Immature natural killer cell (primary cell): ENCODE results near the gene SVBP. TPM values are rescaled to one million over a fixed set of nuclear protein-coding genes. Genes with fewer than 3 reads are reported as not detected.

Experiments used
- DNase-seq, 3 donors: peaks; one replicate each; pipeline ENCODE4 v3.0.0; 2022; ENCODE audit warnings: mixed read lengths in 1 of 3
- H3K27ac Mint-ChIP-seq, 6 donors: one replicate each; pipeline ENCODE4 v1.8.0; 2020; ENCODE audit warnings: mixed read lengths in 6 of 6, mild to moderate bottlenecking in 5 of 6, inconsistent platforms in 4 of 6, moderate library complexity in 3 of 6
- H3K27me3 Mint-ChIP-seq, 3 donors: one replicate each; pipeline ENCODE4 v1.8.0; 2020 to 2021; ENCODE audit warnings: low read depth in 3 of 3, mild to moderate bottlenecking in 3 of 3, mixed read lengths in 3 of 3, moderate library complexity in 3 of 3, inconsistent platforms in 1 of 3
- H3K36me3 Mint-ChIP-seq, 3 donors: one replicate each; pipeline ENCODE4 v1.8.0; 2020; ENCODE audit warnings: mixed read lengths in 3 of 3, inconsistent platforms in 2 of 3, mild to moderate bottlenecking in 2 of 3
- H3K4me1 Mint-ChIP-seq, 2 donors: one replicate each; pipeline ENCODE4 v1.8.0; 2020; ENCODE audit warnings: inconsistent platforms in 2 of 2, mild to moderate bottlenecking in 2 of 2, mixed read lengths in 2 of 2, moderate library complexity in 1 of 2
- H3K4me3 Mint-ChIP-seq, 5 donors: one replicate each; pipeline ENCODE4 v1.8.0; 2020; ENCODE audit warnings: mild to moderate bottlenecking in 5 of 5, mixed read lengths in 5 of 5, inconsistent platforms in 3 of 5, moderate library complexity in 3 of 5
- H3K9me3 Mint-ChIP-seq, 6 donors: one replicate each; pipeline ENCODE4 v1.8.0; 2020; ENCODE audit warnings: mild to moderate bottlenecking in 6 of 6, mixed read lengths in 6 of 6, inconsistent platforms in 4 of 6, moderate library complexity in 3 of 6
- polyA plus RNA-seq, 3 donors: library from polyadenylated mRNA; unstranded; fragments of 300-500 nt; fragmentation: Illumina TruSeq; gene quantifications; one replicate each; pipeline ENCODE4 v1.2.3, GENCODE V29; 2021

Gene SVBP
- polyA plus RNA-seq, 3 donors from 2014 or later: 29.3 to 45.0 (median 36.8) TPM

DNA sequence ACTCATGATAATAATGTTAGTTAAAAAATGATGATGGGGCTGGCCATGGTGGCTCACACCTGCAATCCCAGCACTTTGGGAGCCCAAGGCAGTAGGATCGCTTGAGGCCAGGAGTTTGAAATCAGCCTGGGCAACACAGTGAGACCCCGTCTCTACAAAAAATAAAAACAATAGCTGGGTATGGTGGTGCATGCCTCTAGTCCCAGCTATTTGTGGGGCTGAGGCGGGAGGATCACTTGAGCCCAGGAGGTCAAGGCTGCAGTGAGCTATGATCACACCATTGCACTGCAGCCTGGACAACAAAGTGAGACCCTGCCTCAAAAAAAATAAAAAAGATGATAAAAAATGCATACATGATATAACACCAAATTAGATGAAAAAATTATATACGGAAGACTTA is 55.6 kb downstream of the SVBP start:
- Mint-ChIP-seq H3K36me3 (peaks cover 3 to 16% (median 5%) of the 10 kb centered on the region in 3 donors), H3K27me3 (peaks cover 0 to 2% (median 1%) of the 10 kb centered on the region in 3 donors), H3K4me3 (no peak overlapping the region), H3K27ac (no peak overlapping the region), H3K9me3 (no peaks in the 10 kb centered on the region), H3K4me1 (peaks cover 6 to 7% of the 10 kb centered on the region in 2 donors)
- DNase-seq: no peak

DNA sequence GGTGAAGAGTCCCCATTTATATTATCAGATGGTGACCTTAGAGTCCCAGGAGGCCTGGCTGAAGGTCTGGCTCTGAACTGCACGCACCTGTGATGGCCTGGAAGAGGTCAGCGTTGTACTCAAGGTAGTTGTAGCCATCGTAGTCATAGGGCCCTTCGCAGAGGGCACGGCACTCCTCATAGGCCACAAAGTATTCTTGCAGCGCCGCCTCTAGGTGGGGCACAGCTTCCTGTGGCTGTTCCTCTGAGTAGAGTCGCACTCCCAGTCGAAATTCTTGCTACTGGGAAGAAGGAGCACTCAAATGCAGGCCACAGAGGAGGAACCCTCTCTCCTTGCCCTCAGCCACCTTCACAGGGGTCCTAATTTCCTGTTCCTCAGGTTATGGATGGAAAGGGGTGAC is 58.1 kb downstream of the SVBP start:
- H3K27ac Mint-ChIP-seq: peak overlapping the region in 2 of 6 donors; percentile 12 to 30
- no peaks in the 10 kb centered on the region for H3K9me3 Mint-ChIP-seq
- peaks cover 0 to 1% (median 0%) of the 10 kb centered on the region in 3 donors for H3K27me3 Mint-ChIP-seq
- H3K36me3 Mint-ChIP-seq: peaks cover 17 to 30% (median 20%) of the 10 kb centered on the region in 3 donors
- no peak for DNase-seq
- H3K4me1 Mint-ChIP-seq: peaks cover 6 to 7% of the 10 kb centered on the region in 2 donors
- no peak overlapping the region for H3K4me3 Mint-ChIP-seq

DNA sequence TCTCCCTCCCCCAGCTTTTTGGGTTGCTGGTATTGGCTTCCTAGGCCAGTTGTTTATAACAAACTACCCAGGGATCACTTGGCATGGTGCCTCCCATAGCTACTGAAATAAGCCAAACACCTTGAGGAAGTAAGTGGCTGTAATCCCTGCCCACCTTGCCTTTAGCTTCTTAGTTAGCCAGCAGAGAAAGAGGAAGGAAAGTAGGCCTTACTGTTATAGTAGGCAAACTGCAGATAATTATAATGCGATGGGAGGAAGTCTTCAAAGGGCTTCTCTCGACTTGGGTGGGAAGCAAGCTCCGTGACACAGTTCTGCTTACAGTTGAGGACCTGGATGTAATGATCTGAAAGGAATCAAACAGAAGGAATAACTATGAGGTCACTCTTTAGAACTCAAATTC is 58.6 kb downstream of the SVBP start:
- Mint-ChIP-seq H3K4me1 (peaks cover 6 to 7% of the 10 kb centered on the region in 2 donors), H3K36me3 (peaks cover 21 to 34% (median 24%) of the 10 kb centered on the region in 3 donors), H3K27me3 (peaks cover 0 to 2% (median 1%) of the 10 kb centered on the region in 3 donors), H3K9me3 (no peaks in the 10 kb centered on the region), H3K27ac (peak overlapping the region in 2 of 6 donors; percentile 12 to 30), H3K4me3 (no peak overlapping the region)
- no peak for DNase-seq

DNA sequence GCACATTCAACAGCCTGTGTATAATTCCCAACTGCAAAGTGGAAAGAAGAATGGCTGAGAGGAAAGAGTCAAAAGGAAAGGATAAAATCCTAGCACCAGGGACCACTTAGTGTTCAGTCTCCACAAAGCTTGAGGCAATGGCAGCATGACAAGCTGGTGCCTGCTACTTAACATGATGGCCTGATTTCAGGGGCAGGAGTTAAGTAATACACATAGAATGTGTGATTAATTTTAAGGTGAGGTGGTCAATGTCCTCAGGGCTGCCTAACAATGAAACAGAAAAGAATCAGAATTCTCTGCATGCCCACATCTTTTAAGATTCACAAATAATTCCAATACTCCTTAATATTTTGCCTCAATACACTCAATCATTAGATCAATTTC is 59.3 kb downstream of the SVBP start:
- Mint-ChIP-seq H3K27me3 (peaks cover 0 to 2% (median 1%) of the 10 kb centered on the region in 3 donors), H3K9me3 (no peaks in the 10 kb centered on the region), H3K27ac (no peak overlapping the region), H3K36me3 (peaks cover 21 to 38% (median 24%) of the 10 kb centered on the region in 3 donors), H3K4me1 (peaks cover 6 to 7% of the 10 kb centered on the region in 2 donors), H3K4me3 (no peak overlapping the region)
- no peak for DNase-seq

Other genes with a start within 250 kb of the SVBP start
- gene PPIH, start 159.0 kb downstream of the SVBP start, polyA plus RNA-seq: 100 to 1,000 TPM in 1 of 3 donors, 10 to 100 TPM in 2; 52.1 to 102 (median 80.7) TPM
- 10 to 100 TPM; 51.5 to 70.0 (median 69.4) TPM for gene YBX1, start 135.0 kb downstream of the SVBP start, polyA plus RNA-seq
- not detected for gene CLDN19, start 77.2 kb downstream of the SVBP start, polyA plus RNA-seq
- 10 to 100 TPM; 11.8 to 20.8 (median 17.3) TPM for gene P3H1, start 50.4 kb downstream of the SVBP start, polyA plus RNA-seq
- gene C1orf50, start 50.1 kb downstream of the SVBP start, polyA plus RNA-seq: 1 to 10 TPM; 4.7 to 8.8 (median 5.9) TPM
- under 1 TPM in 1 of 3 donors, not detected in 2; 0.14 TPM for gene TMEM269, start 32.4 kb downstream of the SVBP start, polyA plus RNA-seq
- 1 to 10 TPM; 2.2 to 4.2 (median 2.8) TPM for gene ERMAP, start 275 bp downstream of the SVBP start, polyA plus RNA-seq
- gene ZNF691, start 29.2 kb upstream of the SVBP start, polyA plus RNA-seq: 10 to 100 TPM in 1 of 3 donors, 1 to 10 TPM in 2; 5.2 to 10.2 (median 7.1) TPM
- gene SLC2A1, start 141.5 kb upstream of the SVBP start, polyA plus RNA-seq: 10 to 100 TPM; 39.1 to 55.0 (median 42.4) TPM